ENCODE results near the gene NIM1K.

DNA sequence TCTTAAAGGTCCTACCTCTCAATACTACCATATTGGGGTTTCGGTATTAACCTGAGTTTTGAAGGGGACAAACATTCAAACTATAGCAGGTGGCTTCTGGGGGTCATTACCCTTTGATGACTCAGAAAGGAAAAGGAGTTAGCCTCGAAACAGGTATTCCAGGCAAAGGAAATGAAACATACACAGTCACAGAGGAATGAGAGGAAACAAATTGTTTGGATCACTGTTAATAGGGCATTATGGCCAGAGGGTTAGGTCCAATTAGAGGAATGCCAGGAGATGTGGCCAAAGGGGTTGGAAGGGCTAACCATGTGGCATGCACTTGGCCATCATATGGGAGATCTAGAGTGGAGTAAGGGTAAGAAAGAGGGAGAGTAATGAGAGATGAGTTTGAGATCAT is 23.9 kb upstream of the NIM1K start:
- TF ChIP-seq, protein P1, sequence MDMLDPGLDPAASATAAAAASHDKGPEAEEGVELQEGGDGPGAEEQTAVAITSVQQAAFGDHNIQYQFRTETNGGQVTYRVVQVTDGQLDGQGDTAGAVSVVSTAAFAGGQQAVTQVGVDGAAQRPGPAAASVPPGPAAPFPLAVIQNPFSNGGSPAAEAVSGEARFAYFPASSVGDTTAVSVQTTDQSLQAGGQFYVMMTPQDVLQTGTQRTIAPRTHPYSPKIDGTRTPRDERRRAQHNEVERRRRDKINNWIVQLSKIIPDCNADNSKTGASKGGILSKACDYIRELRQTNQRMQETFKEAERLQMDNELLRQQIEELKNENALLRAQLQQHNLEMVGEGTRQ (IDR thresholded peaks at IDR 0.05; ENCODE audit: borderline replicate concordance, low read depth, low read length), result no peak
- TF ChIP-seq, protein P2, sequence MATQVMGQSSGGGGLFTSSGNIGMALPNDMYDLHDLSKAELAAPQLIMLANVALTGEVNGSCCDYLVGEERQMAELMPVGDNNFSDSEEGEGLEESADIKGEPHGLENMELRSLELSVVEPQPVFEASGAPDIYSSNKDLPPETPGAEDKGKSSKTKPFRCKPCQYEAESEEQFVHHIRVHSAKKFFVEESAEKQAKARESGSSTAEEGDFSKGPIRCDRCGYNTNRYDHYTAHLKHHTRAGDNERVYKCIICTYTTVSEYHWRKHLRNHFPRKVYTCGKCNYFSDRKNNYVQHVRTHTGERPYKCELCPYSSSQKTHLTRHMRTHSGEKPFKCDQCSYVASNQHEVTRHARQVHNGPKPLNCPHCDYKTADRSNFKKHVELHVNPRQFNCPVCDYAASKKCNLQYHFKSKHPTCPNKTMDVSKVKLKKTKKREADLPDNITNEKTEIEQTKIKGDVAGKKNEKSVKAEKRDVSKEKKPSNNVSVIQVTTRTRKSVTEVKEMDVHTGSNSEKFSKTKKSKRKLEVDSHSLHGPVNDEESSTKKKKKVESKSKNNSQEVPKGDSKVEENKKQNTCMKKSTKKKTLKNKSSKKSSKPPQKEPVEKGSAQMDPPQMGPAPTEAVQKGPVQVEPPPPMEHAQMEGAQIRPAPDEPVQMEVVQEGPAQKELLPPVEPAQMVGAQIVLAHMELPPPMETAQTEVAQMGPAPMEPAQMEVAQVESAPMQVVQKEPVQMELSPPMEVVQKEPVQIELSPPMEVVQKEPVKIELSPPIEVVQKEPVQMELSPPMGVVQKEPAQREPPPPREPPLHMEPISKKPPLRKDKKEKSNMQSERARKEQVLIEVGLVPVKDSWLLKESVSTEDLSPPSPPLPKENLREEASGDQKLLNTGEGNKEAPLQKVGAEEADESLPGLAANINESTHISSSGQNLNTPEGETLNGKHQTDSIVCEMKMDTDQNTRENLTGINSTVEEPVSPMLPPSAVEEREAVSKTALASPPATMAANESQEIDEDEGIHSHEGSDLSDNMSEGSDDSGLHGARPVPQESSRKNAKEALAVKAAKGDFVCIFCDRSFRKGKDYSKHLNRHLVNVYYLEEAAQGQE (IDR thresholded peaks at IDR 0.05; ENCODE audit: low read depth, low read length), result no peak
- TF ChIP-seq GABPA (IDR thresholded peaks at IDR 0.05; ENCODE audit: low read depth) (no peak), NFIC (IDR thresholded peaks at IDR 0.05; ENCODE audit: borderline replicate concordance) (no peak)
- TF ChIP-seq, protein P3, sequence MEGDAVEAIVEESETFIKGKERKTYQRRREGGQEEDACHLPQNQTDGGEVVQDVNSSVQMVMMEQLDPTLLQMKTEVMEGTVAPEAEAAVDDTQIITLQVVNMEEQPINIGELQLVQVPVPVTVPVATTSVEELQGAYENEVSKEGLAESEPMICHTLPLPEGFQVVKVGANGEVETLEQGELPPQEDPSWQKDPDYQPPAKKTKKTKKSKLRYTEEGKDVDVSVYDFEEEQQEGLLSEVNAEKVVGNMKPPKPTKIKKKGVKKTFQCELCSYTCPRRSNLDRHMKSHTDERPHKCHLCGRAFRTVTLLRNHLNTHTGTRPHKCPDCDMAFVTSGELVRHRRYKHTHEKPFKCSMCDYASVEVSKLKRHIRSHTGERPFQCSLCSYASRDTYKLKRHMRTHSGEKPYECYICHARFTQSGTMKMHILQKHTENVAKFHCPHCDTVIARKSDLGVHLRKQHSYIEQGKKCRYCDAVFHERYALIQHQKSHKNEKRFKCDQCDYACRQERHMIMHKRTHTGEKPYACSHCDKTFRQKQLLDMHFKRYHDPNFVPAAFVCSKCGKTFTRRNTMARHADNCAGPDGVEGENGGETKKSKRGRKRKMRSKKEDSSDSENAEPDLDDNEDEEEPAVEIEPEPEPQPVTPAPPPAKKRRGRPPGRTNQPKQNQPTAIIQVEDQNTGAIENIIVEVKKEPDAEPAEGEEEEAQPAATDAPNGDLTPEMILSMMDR (IDR thresholded peaks at IDR 0.05), result no peak
